SK-N-DZ (cell line): ENCODE measurements around the gene KRTAP12-1.
"Not testable (repeated sequence)": the region's sequence is repeated elsewhere in the genome, so short reads cannot be mapped to it uniquely, and the experiment has no call there.

Source experiments
- DNase-seq: peaks from one replicate; pipeline ENCODE4 v3.0.0-alpha.2; 2015; ENCODE audit warnings: low spot score
- small RNA-seq, 2 experiments: library from RNA; depleted of rRNA; stranded (forward); fragments of <200 nt; gene quantifications; one replicate each; pipeline ENCODE3, GENCODE V24; 2014

The KRTAP12-1 gene

GRCh38 chr21:44646366-44647221 lies 35.4 kb downstream of the KRTAP12-1 start, which contains the start of gene KRTAP10-11:
KRTAP10-11 (plus strand) TSS chr21:44646414; CDS start chr21:44646459, 45 bp downstream.
- not testable (repeated sequence) for DNase-seq

DNA sequence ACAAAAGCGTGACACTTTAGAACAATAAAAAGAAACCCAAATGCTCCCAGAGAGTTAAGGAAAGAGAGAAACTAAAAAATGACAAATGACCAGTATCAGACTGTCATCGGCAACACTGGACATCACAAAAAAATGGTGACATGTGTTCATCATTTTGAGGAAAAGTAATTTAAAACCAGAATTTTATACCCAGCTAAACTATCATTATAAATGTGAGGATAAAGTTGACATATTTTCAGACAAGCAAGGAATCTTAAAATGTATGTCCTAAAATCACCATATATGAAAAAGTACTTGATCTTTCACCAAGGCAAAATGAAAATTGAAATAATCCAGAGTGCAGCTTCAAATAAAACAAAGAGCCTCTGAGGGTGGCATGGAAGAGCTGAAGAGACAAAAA lies 37.1 kb downstream of the KRTAP12-1 start:
- no peak for DNase-seq

DNA sequence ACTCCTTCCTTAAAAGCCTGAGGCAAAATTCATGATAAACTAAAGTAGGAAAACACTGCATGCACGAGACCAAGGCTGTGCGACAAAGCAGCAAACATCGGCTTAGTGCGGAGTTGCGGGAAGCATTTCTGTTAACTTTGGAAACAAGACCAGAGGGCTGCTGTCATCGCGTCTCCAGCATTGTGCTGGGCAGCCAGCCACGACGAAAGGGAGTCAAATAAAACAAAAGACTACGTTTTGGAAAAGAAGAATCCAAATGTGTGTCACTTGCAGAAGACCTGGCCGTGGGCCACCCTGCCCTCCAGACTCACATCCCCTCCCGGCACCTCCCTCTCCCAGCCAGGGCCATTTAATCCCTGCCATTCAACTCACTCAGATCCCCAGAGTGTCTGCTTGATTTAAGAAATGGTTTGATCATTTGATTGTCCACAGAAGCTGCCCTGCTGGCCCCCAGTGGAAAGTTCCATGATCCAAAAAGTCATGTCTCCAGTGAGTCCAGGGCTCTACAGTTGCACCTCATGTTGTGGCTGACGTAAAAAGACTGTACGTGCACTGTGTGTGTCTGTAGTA lies 38.1 kb downstream of the KRTAP12-1 start:
- DNase-seq, result no peak

DNA sequence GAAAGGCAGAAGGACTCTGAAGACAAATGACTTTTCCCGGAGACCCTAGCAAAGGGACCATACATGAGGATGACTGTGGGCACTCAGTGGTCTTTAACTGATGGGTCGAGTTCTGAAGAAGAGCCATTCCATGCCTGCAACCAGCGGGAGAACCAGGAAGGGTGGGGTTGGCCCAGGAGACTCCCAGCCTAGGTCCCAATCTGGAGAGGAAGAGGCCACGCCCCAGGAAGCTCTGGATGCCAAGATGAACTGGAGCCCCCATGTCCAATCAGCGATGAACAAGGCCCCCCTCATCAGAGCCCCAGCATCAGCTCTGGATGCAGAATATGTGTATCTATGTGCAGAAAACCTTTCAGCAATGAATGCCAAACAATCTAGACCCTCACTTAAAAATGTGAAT lies 41.2 kb downstream of the KRTAP12-1 start:
- DNase-seq, result no peak

DNA sequence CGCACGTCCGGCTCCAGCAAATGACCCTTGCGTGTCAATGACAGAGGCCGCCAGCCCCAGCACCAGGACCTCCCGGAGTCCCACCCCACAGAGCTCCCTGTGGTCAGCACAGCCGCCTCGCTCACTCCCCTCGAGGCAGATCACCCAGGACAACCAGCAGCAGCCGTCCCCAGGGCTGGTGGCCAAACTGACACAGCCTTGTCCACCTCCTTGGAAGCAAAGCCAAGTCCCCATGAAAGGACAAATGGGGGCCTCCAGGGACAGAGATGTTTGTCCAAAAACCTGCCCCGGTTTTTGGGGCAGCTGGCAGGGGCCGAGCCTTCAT lies 42.7 kb downstream of the KRTAP12-1 start:
- DNase-seq, result no peak

- DNase-seq, result not testable (repeated sequence)
Observed at GRCh38 chr21:44638506-44639330, 43.2 kb downstream of the KRTAP12-1 start.

- not testable (repeated sequence) for DNase-seq
Observed at GRCh38 chr21:44637851-44638348, 44.1 kb downstream of the KRTAP12-1 start.

- DNase-seq, result no peak
Observed at GRCh38 chr21:44637018-44637850, 44.7 kb downstream of the KRTAP12-1 start, which contains the start of gene KRTAP10-10. KRTAP10-10 (plus strand) TSS chr21:44637356; CDS start chr21:44637418, 62 bp downstream.

GRCh38 chr21:44636209-44637017 lies 45.5 kb downstream of the KRTAP12-1 start:
- DNase-seq, result no peak

GRCh38 chr21:44632067-44632466 lies 49.9 kb downstream of the KRTAP12-1 start:
- no peak for DNase-seq

Small RNAs within 50 kb of the gene (small RNA-seq; reads per million reads assigned to genes)
- 0 reads per million in 2 experiments for gene KRTAP12-6P
